Gastrocnemius medialis (tissue), 4 donors: ENCODE data around the gene ASF1B.

Experiments
- POLR2A ChIP-seq, 2 donors: fragments of 450-650 bp; IDR thresholded peaks; one replicate each; pipeline ENCODE4 v1.6.1; 2017; ENCODE audit warnings: antibody characterized with exemption in 2 of 2, mild to moderate bottlenecking in 2 of 2, moderate library complexity in 2 of 2
- TF ChIP-seq, protein P1 (sequence below), 5 experiments: fragments of 450-650 bp in 3 of 5; fragments of 200-600 bp in 2 of 5; sonication (generic) in 2 of 5; IDR thresholded peaks in 4 of 5; conservative IDR thresholded peaks in 1 of 5; 1 replicate in 4 of 5; 2 replicates in 1 of 5; pipeline ENCODE4 v1.5.1; 2016 to 2019; ENCODE audit warnings: antibody characterized with exemption in 5 of 5, mild to moderate bottlenecking in 3 of 5, moderate library complexity in 3 of 5

DNA sequence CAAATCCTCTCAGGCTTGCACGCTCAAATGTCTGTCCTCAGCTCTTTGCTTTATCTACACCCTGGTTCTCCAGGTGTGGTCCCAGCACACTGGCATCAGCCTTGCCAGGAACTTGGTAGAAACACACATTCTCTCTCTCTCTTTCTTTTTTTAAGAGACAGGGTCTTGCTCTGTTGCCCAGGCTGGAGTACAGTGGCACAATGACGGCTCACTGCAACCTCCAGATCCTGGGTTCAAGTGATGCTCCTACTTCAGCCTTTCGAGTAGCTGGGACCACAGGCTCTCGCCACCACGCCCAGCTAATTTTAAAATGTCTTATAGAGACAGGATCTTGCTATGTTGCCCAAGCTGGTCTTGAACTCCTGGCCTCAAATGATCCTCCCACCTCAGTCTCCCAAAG lies 48.8 kb upstream of the ASF1B start:
- TF ChIP-seq, protein P1, sequence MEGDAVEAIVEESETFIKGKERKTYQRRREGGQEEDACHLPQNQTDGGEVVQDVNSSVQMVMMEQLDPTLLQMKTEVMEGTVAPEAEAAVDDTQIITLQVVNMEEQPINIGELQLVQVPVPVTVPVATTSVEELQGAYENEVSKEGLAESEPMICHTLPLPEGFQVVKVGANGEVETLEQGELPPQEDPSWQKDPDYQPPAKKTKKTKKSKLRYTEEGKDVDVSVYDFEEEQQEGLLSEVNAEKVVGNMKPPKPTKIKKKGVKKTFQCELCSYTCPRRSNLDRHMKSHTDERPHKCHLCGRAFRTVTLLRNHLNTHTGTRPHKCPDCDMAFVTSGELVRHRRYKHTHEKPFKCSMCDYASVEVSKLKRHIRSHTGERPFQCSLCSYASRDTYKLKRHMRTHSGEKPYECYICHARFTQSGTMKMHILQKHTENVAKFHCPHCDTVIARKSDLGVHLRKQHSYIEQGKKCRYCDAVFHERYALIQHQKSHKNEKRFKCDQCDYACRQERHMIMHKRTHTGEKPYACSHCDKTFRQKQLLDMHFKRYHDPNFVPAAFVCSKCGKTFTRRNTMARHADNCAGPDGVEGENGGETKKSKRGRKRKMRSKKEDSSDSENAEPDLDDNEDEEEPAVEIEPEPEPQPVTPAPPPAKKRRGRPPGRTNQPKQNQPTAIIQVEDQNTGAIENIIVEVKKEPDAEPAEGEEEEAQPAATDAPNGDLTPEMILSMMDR (IDR thresholded peaks at IDR 0.05 in 4 of 5, conservative IDR thresholded peaks at IDR 0.05 in 1 of 5) = no peak
- no peak for TF ChIP-seq POLR2A (IDR thresholded peaks at IDR 0.05)
